Lower lobe of right lung (tissue), 2 donors: ENCODE data around the gene CEP295NL. TPM values are rescaled to one million over a fixed set of nuclear protein-coding genes. Genes with fewer than 3 reads are reported as not detected.

ENCODE experiments used
- ATAC-seq, 2 donors: fragments of 200-7000 bp; cut with Tn5 transposase; one replicate each; pipeline ENCODE4 v1.9.1; 2020 to 2022; ENCODE audit warnings: mild to moderate bottlenecking in 2 of 2, moderate library complexity in 2 of 2
- DNase-seq: peaks from one replicate; pipeline ENCODE4 v3.0.0-alpha.2; 2020
- H3K27ac ChIP-seq: fragments of 200-600 bp; one replicate; pipeline ENCODE4 v1.8.0; 2022
- H3K27me3 ChIP-seq: fragments of 200-600 bp; one replicate; pipeline ENCODE4 v1.8.0; 2022; ENCODE audit warnings: low read depth
- H3K36me3 ChIP-seq: fragments of 200-600 bp; one replicate; pipeline ENCODE4 v1.8.0; 2022; ENCODE audit warnings: mild to moderate bottlenecking
- H3K4me1 ChIP-seq: fragments of 200-600 bp; one replicate; pipeline ENCODE4 v1.8.0; 2022
- H3K4me3 ChIP-seq: fragments of 200-600 bp; one replicate; pipeline ENCODE4 v1.8.0; 2022; ENCODE audit warnings: mild to moderate bottlenecking
- H3K9me3 ChIP-seq: fragments of 200-600 bp; one replicate; pipeline ENCODE4 v1.8.0; 2022
- CTCF ChIP-seq: fragments of 200-600 bp; IDR thresholded peaks from one replicate; pipeline ENCODE4 v1.8.0; 2022; ENCODE audit warnings: antibody characterized with exemption, mild to moderate bottlenecking
- intact Hi-C: fragments of 100-400 bp; cut with DNase I; formaldehyde crosslinking; loops from one replicate; pipeline ENCODE4 v1.11.0; 2022
- total RNA-seq: library from RNA; stranded (reverse); fragmentation: NEBNext Ultra II Directional; extraction: Animal tissue kit (Norgen Biotek cat#: 25700); gene quantifications from one replicate; pipeline ENCODE4 v1.2.1, GENCODE V29; 2021
- donor health status: DM: no; HTN: yes; CAD: no; lungs with severe emphysema.

Gene CEP295NL
- total RNA-seq, 1 donor from 2014 or later: 5.5 TPM

- H3K9me3 ChIP-seq: no peaks in the 10 kb centered on the region
- H3K27me3 ChIP-seq: no peaks in the 10 kb centered on the region
- TF ChIP-seq CTCF: no peak
- no peak for ATAC-seq
- H3K36me3 ChIP-seq: peaks cover 31% of the 10 kb centered on the region
- H3K4me1 ChIP-seq: peaks cover 19% of the 10 kb centered on the region
- no peak overlapping the region for H3K27ac ChIP-seq
- intact Hi-C loops: loop anchor here (10.0 kb wide), 1 partner anchor 104 kb away; no protein-coding TSS in a partner anchor
- no peak overlapping the region for H3K4me3 ChIP-seq
- no peak for DNase-seq
Observed at GRCh38 chr17:78861229-78861628, 41.8 kb downstream of the CEP295NL start.

- no peak for TF ChIP-seq CTCF
- Histone ChIP-seq H3K4me3 (no peak overlapping the region), H3K27me3 (no peaks in the 10 kb centered on the region), H3K4me1 (peaks cover 10% of the 10 kb centered on the region), H3K27ac (no peak overlapping the region), H3K36me3 (peaks cover 40% of the 10 kb centered on the region), H3K9me3 (no peaks in the 10 kb centered on the region)
- no peak for DNase-seq
- no peak for ATAC-seq
- intact Hi-C loops: no loop called here
Observed at GRCh38 chr17:78859051-78859450, 44.0 kb downstream of the CEP295NL start.

GRCh38 chr17:78857266-78857665 lies 45.7 kb downstream of the CEP295NL start:
- TF ChIP-seq CTCF: no peak
- intact Hi-C loops: no loop called here
- Histone ChIP-seq H3K4me3 (no peak overlapping the region), H3K36me3 (peaks cover 42% of the 10 kb centered on the region), H3K9me3 (no peaks in the 10 kb centered on the region), H3K27ac (no peak overlapping the region), H3K4me1 (peaks cover 8% of the 10 kb centered on the region), H3K27me3 (no peaks in the 10 kb centered on the region)
- DNase-seq (no peak), ATAC-seq (no peak)

GRCh38 chr17:78855561-78856165 lies 47.3 kb downstream of the CEP295NL start:
- DNase-seq (no peak), ATAC-seq (peak in 1 of 2 donors; percentile 13)
- H3K27me3 ChIP-seq: no peaks in the 10 kb centered on the region
- TF ChIP-seq CTCF: no peak
- H3K4me1 ChIP-seq: no peaks in the 10 kb centered on the region
- no peaks in the 10 kb centered on the region for H3K9me3 ChIP-seq
- intact Hi-C loops: no loop called here
- no peak overlapping the region for H3K4me3 ChIP-seq
- no peak overlapping the region for H3K27ac ChIP-seq
- peaks cover 42% of the 10 kb centered on the region for H3K36me3 ChIP-seq

GRCh38 chr17:78854508-78854907 lies 48.5 kb downstream of the CEP295NL start:
- DNase-seq (no peak), ATAC-seq (no peak)
- no peaks in the 10 kb centered on the region for H3K4me1 ChIP-seq
- H3K27me3 ChIP-seq: no peaks in the 10 kb centered on the region
- intact Hi-C loops: no loop called here
- no peak overlapping the region for H3K4me3 ChIP-seq
- H3K27ac ChIP-seq: no peak overlapping the region
- peaks cover 42% of the 10 kb centered on the region for H3K36me3 ChIP-seq
- no peak for TF ChIP-seq CTCF
- no peaks in the 10 kb centered on the region for H3K9me3 ChIP-seq
